Measurements from ENCODE around the gene TENM4. TPM values are rescaled to one million over a fixed set of nuclear protein-coding genes. Genes with fewer than 3 reads are reported as not detected.

The TENM4 gene
- total and polyA plus RNA-seq, 4 experiments from 2014 or later, result 0.25 to 0.28 TPM; not detected in 2

DNA sequence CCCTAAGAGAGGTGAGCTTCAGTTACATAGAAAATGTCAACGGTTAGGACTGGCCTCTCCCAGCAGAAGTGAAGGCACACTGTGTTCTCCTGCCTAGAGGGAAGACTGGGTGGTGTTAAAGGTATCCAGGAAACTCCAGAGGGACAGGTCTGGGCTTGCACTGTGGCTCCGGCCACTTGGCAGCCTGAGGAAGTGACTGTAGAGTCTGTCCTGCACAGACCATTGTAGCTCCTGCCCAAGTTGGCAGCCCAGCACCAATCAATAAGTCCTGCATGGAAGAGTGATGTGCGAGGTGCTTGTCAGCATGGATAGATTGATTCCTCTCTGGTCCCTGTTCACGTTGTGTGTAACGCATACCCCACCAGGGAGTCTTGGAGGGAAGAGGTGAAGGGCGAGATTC, 284.8 kb downstream of the TENM4 start:
- POLR2A ChIA-PET (ENCODE audit: partially characterized antibody), result no interaction called here
- peaks cover 0 to 5% (median under 1%) of the 10 kb centered on the region in 8 donors for H3K9me3 Mint-ChIP-seq
- H3K4me3 Mint-ChIP-seq, result no peak overlapping the region
- no peak overlapping the region for H3K4me3 ChIP-seq (ENCODE audit: low read length in 2 of 2)
- H3K36me3 ChIP-seq (ENCODE audit: insufficient read depth, low read length), result no peaks in the 10 kb centered on the region
- H3K4me1 ChIP-seq (ENCODE audit: insufficient read depth, low read length), result no peaks in the 10 kb centered on the region
- peaks cover 3 to 4% of the 10 kb centered on the region in 2 donors for H3K27me3 Mint-ChIP-seq
- no peak overlapping the region for H3K27ac Mint-ChIP-seq
- H3K27me3 ChIP-seq (ENCODE audit: insufficient read depth, low read length), result no peaks in the 10 kb centered on the region
- CTCF ChIA-PET (ENCODE audit: partially characterized antibody), result no interaction called here
- intact Hi-C loops (cut with micrococcal nuclease), result no loop called here
- H3K36me3 Mint-ChIP-seq, result no peaks in the 10 kb centered on the region
- DNase-seq, result no peak
- no peaks in the 10 kb centered on the region for H3K4me1 Mint-ChIP-seq
- H3K9me3 ChIP-seq (ENCODE audit: control insufficient read depth in 1 of 2, low read length in 2 of 2), result no peaks in the 10 kb centered on the region
- no peak overlapping the region for H3K27ac ChIP-seq (ENCODE audit: low read depth, low read length)

DNA sequence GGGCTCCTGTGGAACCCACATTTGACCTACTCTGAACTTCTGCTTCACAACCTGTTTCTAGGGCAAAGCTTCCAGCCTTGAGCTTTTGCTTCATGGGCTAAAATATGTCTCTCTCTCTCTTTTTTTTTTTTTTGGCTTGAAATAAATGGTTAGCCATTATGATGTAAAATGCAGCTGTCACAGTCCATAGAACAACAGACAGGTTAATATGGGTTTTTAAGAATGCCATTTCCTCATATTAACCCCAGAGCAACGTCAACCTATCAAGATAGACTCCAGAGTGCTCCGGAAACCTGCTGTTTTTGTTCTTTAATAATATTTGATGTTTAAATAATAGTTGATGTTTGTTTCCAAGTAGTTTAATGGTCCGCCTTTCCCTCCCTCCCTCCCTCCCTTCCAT, 285.6 kb downstream of the TENM4 start:
- CTCF ChIA-PET (ENCODE audit: partially characterized antibody), result no interaction called here

DNA sequence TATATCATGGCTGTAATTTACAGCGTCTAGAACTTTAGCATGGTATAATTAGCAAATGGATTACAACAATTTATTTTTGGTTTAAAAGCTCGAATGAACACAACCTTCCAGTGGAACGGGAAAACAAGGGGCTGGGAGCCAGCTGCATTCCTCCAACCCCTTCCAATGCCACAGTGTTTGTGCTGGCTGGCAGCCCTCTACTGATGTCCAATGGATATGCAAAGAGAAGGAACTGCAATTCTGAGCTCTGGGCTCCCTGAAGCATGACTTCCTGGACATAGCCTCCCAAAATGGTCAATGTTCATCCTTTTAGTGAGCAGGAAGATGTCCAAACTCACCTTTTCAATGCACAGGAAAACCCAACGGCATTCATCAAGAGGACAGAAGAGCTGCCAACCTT, 288.3 kb downstream of the TENM4 start:
- H3K4me3 ChIP-seq (ENCODE audit: low read length in 2 of 2), result no peak overlapping the region
- H3K9me3 Mint-ChIP-seq, result peaks cover 0 to 3% (median 0%) of the 10 kb centered on the region in 8 donors
- H3K27ac ChIP-seq (ENCODE audit: low read depth, low read length), result no peak overlapping the region
- no peak for DNase-seq
- H3K4me1 ChIP-seq (ENCODE audit: insufficient read depth, low read length), result no peaks in the 10 kb centered on the region
- ChIA-PET CTCF (ENCODE audit: partially characterized antibody) (no interaction called here), POLR2A (ENCODE audit: partially characterized antibody) (no interaction called here)
- H3K27ac Mint-ChIP-seq, result no peak overlapping the region
- no peaks in the 10 kb centered on the region for H3K9me3 ChIP-seq (ENCODE audit: control insufficient read depth in 1 of 2, low read length in 2 of 2)
- no peak overlapping the region for H3K4me3 Mint-ChIP-seq
- H3K36me3 Mint-ChIP-seq, result no peaks in the 10 kb centered on the region
- intact Hi-C loops (cut with micrococcal nuclease), result no loop called here
- H3K27me3 ChIP-seq (ENCODE audit: insufficient read depth, low read length), result no peaks in the 10 kb centered on the region
- no peaks in the 10 kb centered on the region for H3K27me3 Mint-ChIP-seq
- no peaks in the 10 kb centered on the region for H3K36me3 ChIP-seq (ENCODE audit: insufficient read depth, low read length)
- no peaks in the 10 kb centered on the region for H3K4me1 Mint-ChIP-seq

More for the DNA sequence above, 285.6 kb downstream of the TENM4 start:
- H3K36me3 Mint-ChIP-seq, result no peaks in the 10 kb centered on the region
- no peak overlapping the region for H3K27ac Mint-ChIP-seq
- H3K27me3 Mint-ChIP-seq, result peaks cover 3 to 4% of the 10 kb centered on the region in 2 donors
- intact Hi-C loops (cut with micrococcal nuclease), result no loop called here
- H3K9me3 Mint-ChIP-seq, result peaks cover 0 to 5% (median under 1%) of the 10 kb centered on the region in 8 donors
- no peak overlapping the region for H3K4me3 ChIP-seq (ENCODE audit: low read length in 2 of 2)
- no peak overlapping the region for H3K27ac ChIP-seq (ENCODE audit: low read depth, low read length)
- POLR2A ChIA-PET (ENCODE audit: partially characterized antibody), result no interaction called here
- no peaks in the 10 kb centered on the region for H3K36me3 ChIP-seq (ENCODE audit: insufficient read depth, low read length)
- no peaks in the 10 kb centered on the region for H3K9me3 ChIP-seq (ENCODE audit: control insufficient read depth in 1 of 2, low read length in 2 of 2)
- H3K4me3 Mint-ChIP-seq, result no peak overlapping the region
- H3K4me1 ChIP-seq (ENCODE audit: insufficient read depth, low read length), result no peaks in the 10 kb centered on the region
- DNase-seq, result no peak
- H3K27me3 ChIP-seq (ENCODE audit: insufficient read depth, low read length), result no peaks in the 10 kb centered on the region
- H3K4me1 Mint-ChIP-seq, result no peaks in the 10 kb centered on the region

DNA sequence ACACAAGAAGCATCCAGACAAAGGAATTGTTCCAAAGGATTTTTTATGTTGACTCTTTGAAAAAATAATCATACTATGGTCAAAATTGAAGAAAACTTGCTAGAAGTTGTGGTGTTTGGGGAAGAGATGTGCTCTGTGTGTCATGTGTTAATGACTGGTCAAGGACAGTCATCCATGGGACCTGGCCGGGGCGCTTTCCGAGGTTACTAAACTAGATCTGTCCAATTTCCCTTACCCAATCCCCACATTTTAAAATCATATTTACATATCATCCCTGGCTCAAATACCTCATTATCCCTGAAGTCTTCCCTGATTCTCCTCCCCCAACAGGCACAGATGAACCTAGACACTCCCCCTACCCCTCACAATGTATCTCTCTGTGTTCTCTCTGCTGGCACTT, 289.4 kb downstream of the TENM4 start:
- no peak overlapping the region for H3K27ac Mint-ChIP-seq
- H3K4me1 Mint-ChIP-seq, result no peaks in the 10 kb centered on the region
- CTCF ChIA-PET (ENCODE audit: partially characterized antibody), result no interaction called here
- POLR2A ChIA-PET (ENCODE audit: partially characterized antibody), result no interaction called here
- H3K27ac ChIP-seq (ENCODE audit: low read depth, low read length), result no peak overlapping the region
- no peaks in the 10 kb centered on the region for H3K36me3 ChIP-seq (ENCODE audit: insufficient read depth, low read length)
- H3K27me3 ChIP-seq (ENCODE audit: insufficient read depth, low read length), result no peaks in the 10 kb centered on the region
- peaks cover 0 to 2% (median 0%) of the 10 kb centered on the region in 8 donors for H3K9me3 Mint-ChIP-seq
- H3K4me1 ChIP-seq (ENCODE audit: insufficient read depth, low read length), result no peaks in the 10 kb centered on the region
- intact Hi-C loops (cut with micrococcal nuclease), result no loop called here
- no peaks in the 10 kb centered on the region for H3K27me3 Mint-ChIP-seq
- no peaks in the 10 kb centered on the region for H3K36me3 Mint-ChIP-seq
- H3K4me3 ChIP-seq (ENCODE audit: low read length in 2 of 2), result no peak overlapping the region
- no peak for DNase-seq
- no peak overlapping the region for H3K4me3 Mint-ChIP-seq
- no peaks in the 10 kb centered on the region for H3K9me3 ChIP-seq (ENCODE audit: control insufficient read depth in 1 of 2, low read length in 2 of 2)

DNA sequence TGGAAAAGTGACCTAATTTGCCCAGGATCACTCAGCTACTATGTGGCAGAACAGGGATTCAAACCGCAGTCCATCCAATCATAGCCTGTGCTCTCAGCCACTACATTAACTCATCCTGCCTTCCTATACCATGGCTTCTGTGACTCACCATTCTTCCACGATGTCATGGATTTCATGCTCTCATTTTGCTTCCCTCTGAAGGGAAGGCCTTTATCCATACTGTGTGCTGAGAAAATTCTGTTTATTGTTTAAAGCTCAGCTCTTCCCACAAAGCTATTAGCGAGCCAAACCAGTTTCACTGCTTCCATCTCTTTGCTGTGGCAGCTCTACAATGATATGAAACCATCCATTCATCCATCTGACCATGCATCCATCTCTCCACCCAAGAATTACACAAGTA, 289.9 kb downstream of the TENM4 start:
- Mint-ChIP-seq H3K9me3 (peaks cover 0 to 2% (median 0%) of the 10 kb centered on the region in 8 donors), H3K27ac (no peak overlapping the region), H3K36me3 (no peaks in the 10 kb centered on the region), H3K4me3 (no peak overlapping the region), H3K4me1 (no peaks in the 10 kb centered on the region), H3K27me3 (no peaks in the 10 kb centered on the region)
- intact Hi-C loops (cut with micrococcal nuclease), result no loop called here
- Histone ChIP-seq H3K27me3 (ENCODE audit: insufficient read depth, low read length) (no peaks in the 10 kb centered on the region), H3K4me1 (ENCODE audit: insufficient read depth, low read length) (no peaks in the 10 kb centered on the region), H3K36me3 (ENCODE audit: insufficient read depth, low read length) (no peaks in the 10 kb centered on the region), H3K4me3 (ENCODE audit: low read length in 2 of 2) (no peak overlapping the region), H3K9me3 (ENCODE audit: control insufficient read depth in 1 of 2, low read length in 2 of 2) (no peaks in the 10 kb centered on the region), H3K27ac (ENCODE audit: low read depth, low read length) (no peak overlapping the region)
- CTCF ChIA-PET (ENCODE audit: partially characterized antibody), result no interaction called here
- POLR2A ChIA-PET (ENCODE audit: partially characterized antibody), result no interaction called here
- no peak for DNase-seq

DNA sequence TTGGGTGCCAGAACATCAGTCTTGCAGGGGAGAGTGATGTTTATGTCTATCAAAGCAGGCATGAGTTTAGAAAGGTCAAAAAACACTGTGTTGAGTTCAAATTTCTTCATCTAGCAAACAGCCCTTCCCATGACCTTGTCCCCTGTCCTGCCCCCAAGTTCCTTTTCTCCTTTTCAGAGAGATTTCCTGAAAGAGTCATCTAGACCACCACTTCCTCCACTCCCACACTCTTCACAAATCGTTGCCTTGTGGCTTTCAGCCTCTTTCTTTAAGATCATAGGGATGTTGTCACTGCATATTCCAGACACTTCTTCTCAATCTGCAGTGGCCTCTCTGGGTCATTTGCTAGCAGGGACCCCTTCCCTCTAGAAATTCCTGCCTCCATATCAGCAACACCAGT, 290.5 kb downstream of the TENM4 start:
- intact Hi-C loops (cut with micrococcal nuclease), result no loop called here
- H3K4me3 Mint-ChIP-seq, result no peak overlapping the region
- H3K36me3 Mint-ChIP-seq, result no peaks in the 10 kb centered on the region
- H3K27me3 ChIP-seq (ENCODE audit: insufficient read depth, low read length), result no peaks in the 10 kb centered on the region
- no peaks in the 10 kb centered on the region for H3K9me3 ChIP-seq (ENCODE audit: control insufficient read depth in 1 of 2, low read length in 2 of 2)
- CTCF ChIA-PET (ENCODE audit: partially characterized antibody), result no interaction called here
- H3K9me3 Mint-ChIP-seq, result peaks cover 0 to 2% (median 0%) of the 10 kb centered on the region in 8 donors
- no peak overlapping the region for H3K27ac ChIP-seq (ENCODE audit: low read depth, low read length)
- no peak overlapping the region for H3K27ac Mint-ChIP-seq
- no peaks in the 10 kb centered on the region for H3K4me1 ChIP-seq (ENCODE audit: insufficient read depth, low read length)
- DNase-seq, result no peak
- H3K4me3 ChIP-seq (ENCODE audit: low read length in 2 of 2), result no peak overlapping the region
- H3K27me3 Mint-ChIP-seq, result no peaks in the 10 kb centered on the region
- no peaks in the 10 kb centered on the region for H3K36me3 ChIP-seq (ENCODE audit: insufficient read depth, low read length)
- POLR2A ChIA-PET (ENCODE audit: partially characterized antibody), result no interaction called here
- H3K4me1 Mint-ChIP-seq, result no peaks in the 10 kb centered on the region

DNA sequence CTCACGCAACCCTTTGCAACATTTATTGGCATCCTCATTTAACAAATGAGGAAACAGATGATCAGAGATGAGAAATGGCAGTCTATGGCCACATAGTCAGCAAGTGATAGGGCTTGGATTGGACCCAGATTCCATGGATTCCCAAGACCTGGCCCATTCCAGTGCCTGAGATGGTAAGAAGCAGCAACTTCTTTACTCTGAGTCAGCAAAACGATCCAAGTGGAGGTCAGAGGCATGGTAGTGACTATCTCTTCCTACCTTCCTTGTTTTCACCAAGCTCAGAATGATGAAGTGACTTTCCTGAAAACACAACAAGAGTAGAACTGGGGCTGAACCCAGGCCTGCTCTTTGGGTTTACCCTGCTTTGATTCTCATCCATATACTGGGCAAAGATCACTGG, 293.1 kb downstream of the TENM4 start:
- H3K36me3 Mint-ChIP-seq, result no peaks in the 10 kb centered on the region
- Histone ChIP-seq H3K27me3 (ENCODE audit: insufficient read depth, low read length) (no peaks in the 10 kb centered on the region), H3K4me3 (ENCODE audit: low read length in 2 of 2) (no peak overlapping the region), H3K9me3 (ENCODE audit: control insufficient read depth in 1 of 2, low read length in 2 of 2) (no peaks in the 10 kb centered on the region), H3K27ac (ENCODE audit: low read depth, low read length) (no peak overlapping the region), H3K4me1 (ENCODE audit: insufficient read depth, low read length) (no peaks in the 10 kb centered on the region), H3K36me3 (ENCODE audit: insufficient read depth, low read length) (no peaks in the 10 kb centered on the region)
- no peaks in the 10 kb centered on the region for H3K27me3 Mint-ChIP-seq
- H3K27ac Mint-ChIP-seq, result no peak overlapping the region
- no peaks in the 10 kb centered on the region for H3K4me1 Mint-ChIP-seq
- POLR2A ChIA-PET (ENCODE audit: partially characterized antibody), result no interaction called here
- peaks cover 0 to 5% (median under 1%) of the 10 kb centered on the region in 8 donors for H3K9me3 Mint-ChIP-seq
- no peak for DNase-seq
- intact Hi-C loops (cut with micrococcal nuclease), result no loop called here
- CTCF ChIA-PET (ENCODE audit: partially characterized antibody), result no interaction called here
- no peak overlapping the region for H3K4me3 Mint-ChIP-seq

DNA sequence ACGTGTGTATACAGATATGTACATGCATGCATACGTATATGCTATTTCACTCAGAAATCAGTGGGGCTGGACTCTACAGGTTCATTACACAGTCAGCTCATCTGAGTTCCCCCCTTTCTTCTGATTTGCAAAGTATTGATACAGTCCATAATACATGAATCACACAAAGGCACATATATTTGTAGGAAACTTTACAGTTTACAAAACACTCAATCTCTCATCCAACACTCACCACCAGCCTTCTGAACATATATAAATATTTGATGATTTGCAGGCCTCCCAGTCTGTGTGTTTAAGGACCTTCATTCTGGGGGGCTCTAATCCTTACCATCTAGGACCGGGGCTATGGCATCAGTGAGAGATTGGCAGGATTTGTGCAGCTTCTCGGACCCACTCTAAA, 293.8 kb downstream of the TENM4 start:
- Mint-ChIP-seq H3K36me3 (no peaks in the 10 kb centered on the region), H3K9me3 (peaks cover 0 to 12% (median 4%) of the 10 kb centered on the region in 8 donors), H3K27me3 (no peaks in the 10 kb centered on the region), H3K4me1 (no peaks in the 10 kb centered on the region), H3K27ac (no peak overlapping the region), H3K4me3 (no peak overlapping the region)
- intact Hi-C loops (cut with micrococcal nuclease), result no loop called here
- no peak for DNase-seq
- no peak overlapping the region for H3K4me3 ChIP-seq (ENCODE audit: low read length in 2 of 2)
- H3K9me3 ChIP-seq (ENCODE audit: control insufficient read depth in 1 of 2, low read length in 2 of 2), result no peaks in the 10 kb centered on the region
- H3K4me1 ChIP-seq (ENCODE audit: insufficient read depth, low read length), result no peaks in the 10 kb centered on the region
- no peaks in the 10 kb centered on the region for H3K36me3 ChIP-seq (ENCODE audit: insufficient read depth, low read length)
- CTCF ChIA-PET (ENCODE audit: partially characterized antibody), result no interaction called here
- no peak overlapping the region for H3K27ac ChIP-seq (ENCODE audit: low read depth, low read length)
- POLR2A ChIA-PET (ENCODE audit: partially characterized antibody), result no interaction called here
- H3K27me3 ChIP-seq (ENCODE audit: insufficient read depth, low read length), result no peaks in the 10 kb centered on the region

Measured in CD4-positive, alpha-beta memory T cell (primary cell).